ENCODE measurements around the gene CGB7.
"Not testable (repeated sequence)": the region's sequence is repeated elsewhere in the genome, so short reads cannot be mapped to it uniquely, and the experiment has no call there.

- not testable (repeated sequence) for TF ChIP-seq CTCF, POLR2A (IDR thresholded peaks at IDR 0.05)
Observed at GRCh38 chr19:49039736-49040135, 17.8 kb downstream of the CGB7 start.

Measured in prostate gland (tissue), 2 donors.